ENCODE data around the gene LIN9.
"Not testable (repeated sequence)": the region's sequence is repeated elsewhere in the genome, so short reads cannot be mapped to it uniquely, and the experiment has no call there.

The LIN9 gene

GRCh38 chr1:226308723-226309397, at the start of gene LIN9:
Gene LIN9, minus strand, starts transcription at chr1:226309164. Its CDS starts 25 bp downstream, at chr1:226309139.
- peak; percentile 87 for DNase-seq (ENCODE audit: low spot score)

- DNase-seq (ENCODE audit: low spot score), result no peak
Measured at GRCh38 chr1:226357416-226357815, 48.5 kb upstream of the LIN9 start.

- DNase-seq (ENCODE audit: low spot score), result peak; percentile 24
Measured at GRCh38 chr1:226355669-226356551, 46.9 kb upstream of the LIN9 start.

GRCh38 chr1:226355016-226355415, 46.1 kb upstream of the LIN9 start:
- no peak for DNase-seq (ENCODE audit: low spot score)

- no peak for DNase-seq (ENCODE audit: low spot score)
Measured at GRCh38 chr1:226353698-226354525, 44.9 kb upstream of the LIN9 start.

GRCh38 chr1:226351709-226352108, 42.7 kb upstream of the LIN9 start:
- no peak for DNase-seq (ENCODE audit: low spot score)

- no peak for DNase-seq (ENCODE audit: low spot score)
Measured at GRCh38 chr1:226350519-226350865, 41.5 kb upstream of the LIN9 start.

- DNase-seq (ENCODE audit: low spot score), result no peak
Measured at GRCh38 chr1:226349801-226350518, 41.0 kb upstream of the LIN9 start.

- no peak for DNase-seq (ENCODE audit: low spot score)
Measured at GRCh38 chr1:226349081-226349480, 40.1 kb upstream of the LIN9 start.

- DNase-seq (ENCODE audit: low spot score), result no peak
Measured at GRCh38 chr1:226344441-226345259, 35.7 kb upstream of the LIN9 start.

GRCh38 chr1:226342656-226343055, 33.7 kb upstream of the LIN9 start:
- DNase-seq (ENCODE audit: low spot score), result no peak

GRCh38 chr1:226340111-226340510, 31.1 kb upstream of the LIN9 start:
- DNase-seq (ENCODE audit: low spot score), result not testable (repeated sequence)

- DNase-seq (ENCODE audit: low spot score), result no peak
Measured at GRCh38 chr1:226337276-226337875, 28.4 kb upstream of the LIN9 start.

GRCh38 chr1:226335661-226336060, 26.7 kb upstream of the LIN9 start:
- DNase-seq (ENCODE audit: low spot score), result no peak

- DNase-seq (ENCODE audit: low spot score), result no peak
Measured at GRCh38 chr1:226332947-226333346, 24.0 kb upstream of the LIN9 start.

- no peak for DNase-seq (ENCODE audit: low spot score)
Measured at GRCh38 chr1:226329237-226329636, 20.3 kb upstream of the LIN9 start.

GRCh38 chr1:226327761-226328162, 18.8 kb upstream of the LIN9 start:
- no peak for DNase-seq (ENCODE audit: low spot score)

GRCh38 chr1:226325178-226325577, 16.2 kb upstream of the LIN9 start:
- DNase-seq (ENCODE audit: low spot score), result no peak

- no peak for DNase-seq (ENCODE audit: low spot score)
Measured at GRCh38 chr1:226324479-226324878, 15.5 kb upstream of the LIN9 start.

- no peak for DNase-seq (ENCODE audit: low spot score)
Measured at GRCh38 chr1:226322986-226323385, 14.0 kb upstream of the LIN9 start.

GRCh38 chr1:226320930-226321329, 12.0 kb upstream of the LIN9 start:
- no peak for DNase-seq (ENCODE audit: low spot score)
